ENCODE measurements around the gene XRCC2. TPM values are rescaled to one million over a fixed set of nuclear protein-coding genes. Genes with fewer than 3 reads are reported as not detected.
A peak's percentile ranks its signal among the peaks of the same experiment; 100 is the strongest.

The XRCC2 gene
- polyA plus RNA-seq, 5 donors, result 5.8 to 14.3 (median 12.1) TPM

- no peak for DNase-seq
Measured at GRCh38 chr7:152617056-152617455, 58.9 kb downstream of the XRCC2 start.

GRCh38 chr7:152615031-152615741 is 60.8 kb downstream of the XRCC2 start:
- peak; percentile 11 to 15 for DNase-seq

- DNase-seq, result no peak
Measured at GRCh38 chr7:152608656-152609055, 67.3 kb downstream of the XRCC2 start.

GRCh38 chr7:152608208-152608607 is 67.7 kb downstream of the XRCC2 start:
- no peak for DNase-seq

- no peak for DNase-seq
Measured at GRCh38 chr7:152607007-152607406, 68.9 kb downstream of the XRCC2 start.

GRCh38 chr7:152602962-152603361 is 73.0 kb downstream of the XRCC2 start:
- DNase-seq, result no peak

GRCh38 chr7:152601305-152601798 is 74.6 kb downstream of the XRCC2 start:
- DNase-seq, result no peak

GRCh38 chr7:152600266-152600665 is 75.7 kb downstream of the XRCC2 start:
- DNase-seq, result no peak

- no peak for DNase-seq
Measured at GRCh38 chr7:152597507-152597906, 78.4 kb downstream of the XRCC2 start.

- no peak for DNase-seq
Measured at GRCh38 chr7:152596824-152597223, 79.1 kb downstream of the XRCC2 start.

Other genes with a start within 250 kb of the XRCC2 start
- 10 to 100 TPM; 22.7 to 43.5 (median 35.9) TPM for gene KMT2C, start 240.1 kb downstream of the XRCC2 start, polyA plus RNA-seq (ENCODE audit: insufficient read depth in 1 of 5, insufficient read length in 5 of 5, low replicate concordance in 1 of 5)
- gene ACTR3B, start 83.6 kb upstream of the XRCC2 start, polyA plus RNA-seq (ENCODE audit: insufficient read depth in 1 of 5, insufficient read length in 5 of 5, low replicate concordance in 1 of 5), result 10 to 100 TPM; 12.1 to 18.7 (median 16.1) TPM

All from right lung (tissue), 5 donors.